GM10248 (cell line): ENCODE measurements around the gene SENP1.

Source experiments
- CTCF ChIA-PET: fragments of 300-600 bp; sonication (Branson Sonifier 250); formaldehyde crosslinking; extraction: SDS; loops from one replicate; lab custom pipeline; 2021; ENCODE audit warnings: antibody characterized with exemption; lab: Yijun Ruan, JAX
- POLR2A ChIA-PET: fragments of 350-650 bp; sonication (Branson Sonifier 250); formaldehyde crosslinking; extraction: SDS; loops from one replicate; lab custom pipeline; 2020; ENCODE audit warnings: antibody characterized with exemption; lab: Yijun Ruan, JAX
- DNase-seq: peaks from one replicate; pipeline ENCODE4 v3.0.0; 2012; ENCODE audit errors: extremely low spot score
- TF ChIP-seq, protein P1 (sequence below): IDR thresholded peaks from 2 replicates; pipeline ENCODE4 v1.5.1; 2012; ENCODE audit warnings: mild to moderate bottlenecking, low read depth; ENCODE audit errors: extremely low read depth, missing control alignments, control extremely low read depth

The SENP1 gene

GRCh38 chr12:48017496-48017895 lies 88.4 kb downstream of the SENP1 start:
- DNase-seq: no peak
- CTCF ChIA-PET: interaction anchor here (1.0 to 1.7 kb wide), 4 partner anchors 10 to 69 kb away, joined by 3 to 5 read pairs (median 4); partner anchors contain the start of gene TMEM106C
- TF ChIP-seq, protein P1, sequence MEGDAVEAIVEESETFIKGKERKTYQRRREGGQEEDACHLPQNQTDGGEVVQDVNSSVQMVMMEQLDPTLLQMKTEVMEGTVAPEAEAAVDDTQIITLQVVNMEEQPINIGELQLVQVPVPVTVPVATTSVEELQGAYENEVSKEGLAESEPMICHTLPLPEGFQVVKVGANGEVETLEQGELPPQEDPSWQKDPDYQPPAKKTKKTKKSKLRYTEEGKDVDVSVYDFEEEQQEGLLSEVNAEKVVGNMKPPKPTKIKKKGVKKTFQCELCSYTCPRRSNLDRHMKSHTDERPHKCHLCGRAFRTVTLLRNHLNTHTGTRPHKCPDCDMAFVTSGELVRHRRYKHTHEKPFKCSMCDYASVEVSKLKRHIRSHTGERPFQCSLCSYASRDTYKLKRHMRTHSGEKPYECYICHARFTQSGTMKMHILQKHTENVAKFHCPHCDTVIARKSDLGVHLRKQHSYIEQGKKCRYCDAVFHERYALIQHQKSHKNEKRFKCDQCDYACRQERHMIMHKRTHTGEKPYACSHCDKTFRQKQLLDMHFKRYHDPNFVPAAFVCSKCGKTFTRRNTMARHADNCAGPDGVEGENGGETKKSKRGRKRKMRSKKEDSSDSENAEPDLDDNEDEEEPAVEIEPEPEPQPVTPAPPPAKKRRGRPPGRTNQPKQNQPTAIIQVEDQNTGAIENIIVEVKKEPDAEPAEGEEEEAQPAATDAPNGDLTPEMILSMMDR: no peak
- POLR2A ChIA-PET: no interaction called here

DNA sequence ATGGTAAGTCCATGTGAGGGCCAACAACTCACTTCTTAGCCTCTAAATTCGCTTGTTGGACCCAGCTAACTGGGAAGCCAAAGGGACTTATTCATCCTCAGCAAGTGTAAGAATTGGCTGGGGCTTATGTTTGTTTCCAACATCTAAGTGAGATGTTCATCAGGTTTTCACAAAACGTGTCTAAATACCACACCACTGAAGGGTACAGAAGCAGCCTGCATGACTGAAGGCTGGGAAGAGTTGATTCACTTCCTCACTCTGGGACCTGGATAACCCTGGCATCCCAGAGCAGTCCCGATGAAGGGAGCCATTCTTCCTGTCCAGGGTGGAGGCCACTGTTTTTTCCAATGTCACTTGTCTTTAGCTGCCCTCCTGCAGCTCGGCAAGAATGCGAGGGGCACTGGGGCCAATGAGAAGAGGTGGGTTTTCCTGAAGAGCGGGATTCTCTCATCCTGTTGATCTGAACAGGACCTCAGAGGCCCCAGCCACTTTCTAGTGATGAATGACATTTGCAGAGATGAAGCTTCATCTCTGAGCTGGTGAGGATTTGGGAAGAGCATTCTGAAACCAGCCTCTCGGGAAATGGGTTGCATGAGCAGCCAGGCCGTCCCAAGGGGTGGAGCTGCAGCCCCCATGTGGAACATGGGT lies 89.4 kb downstream of the SENP1 start:
- TF ChIP-seq, protein P1: no peak
- ChIA-PET POLR2A (no interaction called here), CTCF (interaction anchor here (0.9 to 1.7 kb wide), 5 partner anchors 11 to 112 kb away, joined by 3 to 5 read pairs (median 4); partner anchors contain the start of genes TMEM106C and VDR)

GRCh38 chr12:48015954-48016353 lies 89.9 kb downstream of the SENP1 start:
- TF ChIP-seq, protein P1: no peak
- CTCF ChIA-PET: interaction anchor here (0.9 to 1.7 kb wide), 3 partner anchors 17 to 111 kb away, joined by 3 to 5 read pairs (median 3); partner anchors contain the start of genes TMEM106C and VDR
- POLR2A ChIA-PET: no interaction called here
- DNase-seq: no peak

More for the DNA sequence above, 89.4 kb downstream of the SENP1 start:
- DNase-seq: no peak

- CTCF ChIA-PET: no interaction called here
- TF ChIP-seq, protein P1: no peak
- POLR2A ChIA-PET: no interaction called here
- no peak for DNase-seq
Measured at GRCh38 chr12:48015129-48015528, 90.8 kb downstream of the SENP1 start.

GRCh38 chr12:48013287-48013686 lies 92.6 kb downstream of the SENP1 start:
- ChIA-PET POLR2A (no interaction called here), CTCF (interaction anchor here (1.0 kb wide), 1 partner anchor 33 kb away, joined by 3 read pairs; no protein-coding TSS in a partner anchor)
- TF ChIP-seq, protein P1: no peak
- DNase-seq: no peak

- POLR2A ChIA-PET: no interaction called here
- CTCF ChIA-PET: interaction anchor here (0.7 kb wide), 1 partner anchor 18 kb away, joined by 3 read pairs; no protein-coding TSS in a partner anchor
- TF ChIP-seq, protein P1: no peak
Measured at GRCh38 chr12:48012070-48012469, 93.8 kb downstream of the SENP1 start.

More at GRCh38 chr12:48012070-48012469, 93.8 kb downstream of the SENP1 start:
- no peak for DNase-seq
